ENCODE measurements around the gene GRIN2A.
"Not testable (repeated sequence)": the region's sequence is repeated elsewhere in the genome, so short reads cannot be mapped to it uniquely, and the experiment has no call there.

The GRIN2A gene

DNA sequence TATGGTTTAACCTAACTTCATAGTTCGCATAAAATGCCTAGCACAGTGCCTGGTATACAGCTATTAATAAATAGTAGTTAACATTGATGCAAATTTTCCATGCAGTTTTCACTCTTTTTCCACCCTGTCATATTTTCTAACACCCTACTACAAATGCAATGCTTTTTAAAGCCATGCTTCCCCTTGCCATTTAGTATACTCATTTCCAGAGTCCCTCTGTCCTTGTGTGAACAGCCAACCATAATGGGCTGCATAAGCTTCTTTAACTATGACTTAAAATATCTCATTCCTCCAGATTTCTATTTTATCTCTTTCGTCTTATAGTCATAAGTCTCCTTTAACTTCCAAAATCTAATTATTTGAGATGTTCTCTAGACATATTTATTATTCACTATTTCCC is 284.1 kb downstream of the GRIN2A start:
- DNase-seq (ENCODE audit: extremely low spot score), result no peak
- TF ChIP-seq, protein P1, sequence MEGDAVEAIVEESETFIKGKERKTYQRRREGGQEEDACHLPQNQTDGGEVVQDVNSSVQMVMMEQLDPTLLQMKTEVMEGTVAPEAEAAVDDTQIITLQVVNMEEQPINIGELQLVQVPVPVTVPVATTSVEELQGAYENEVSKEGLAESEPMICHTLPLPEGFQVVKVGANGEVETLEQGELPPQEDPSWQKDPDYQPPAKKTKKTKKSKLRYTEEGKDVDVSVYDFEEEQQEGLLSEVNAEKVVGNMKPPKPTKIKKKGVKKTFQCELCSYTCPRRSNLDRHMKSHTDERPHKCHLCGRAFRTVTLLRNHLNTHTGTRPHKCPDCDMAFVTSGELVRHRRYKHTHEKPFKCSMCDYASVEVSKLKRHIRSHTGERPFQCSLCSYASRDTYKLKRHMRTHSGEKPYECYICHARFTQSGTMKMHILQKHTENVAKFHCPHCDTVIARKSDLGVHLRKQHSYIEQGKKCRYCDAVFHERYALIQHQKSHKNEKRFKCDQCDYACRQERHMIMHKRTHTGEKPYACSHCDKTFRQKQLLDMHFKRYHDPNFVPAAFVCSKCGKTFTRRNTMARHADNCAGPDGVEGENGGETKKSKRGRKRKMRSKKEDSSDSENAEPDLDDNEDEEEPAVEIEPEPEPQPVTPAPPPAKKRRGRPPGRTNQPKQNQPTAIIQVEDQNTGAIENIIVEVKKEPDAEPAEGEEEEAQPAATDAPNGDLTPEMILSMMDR (IDR thresholded peaks at IDR 0.05; ENCODE audit: control extremely low read depth, extremely low read depth, low read depth, missing control alignments), result no peak
- CTCF ChIA-PET, result interaction anchor here (1.4 kb wide), 1 partner anchor 33 kb away, joined by 4 read pairs; no protein-coding TSS in a partner anchor
- POLR2A ChIA-PET, result no interaction called here

DNA sequence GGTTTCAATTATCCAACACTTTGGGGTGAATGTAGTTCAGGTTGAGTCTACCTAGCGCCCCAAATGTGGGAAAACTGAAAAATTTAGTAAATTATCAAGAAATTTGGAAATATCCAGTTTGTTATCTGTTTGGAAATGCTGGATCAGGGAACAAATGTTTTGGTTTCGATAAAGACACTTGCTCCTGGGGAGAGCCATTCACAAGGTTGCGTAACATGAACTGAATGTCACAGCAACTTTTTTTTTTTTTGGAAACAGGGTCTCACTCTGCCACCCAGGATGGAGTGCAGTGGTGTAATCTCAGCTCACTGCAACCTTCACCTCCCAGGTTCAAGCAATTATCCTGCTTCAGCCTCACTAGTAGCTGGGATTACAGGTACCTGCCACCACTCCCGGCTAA is 286.4 kb downstream of the GRIN2A start:
- ChIA-PET CTCF (no interaction called here), POLR2A (no interaction called here)
- TF ChIP-seq, protein P1 (IDR thresholded peaks at IDR 0.05; ENCODE audit: control extremely low read depth, extremely low read depth, low read depth, missing control alignments), result no peak
- DNase-seq (ENCODE audit: extremely low spot score), result no peak

DNA sequence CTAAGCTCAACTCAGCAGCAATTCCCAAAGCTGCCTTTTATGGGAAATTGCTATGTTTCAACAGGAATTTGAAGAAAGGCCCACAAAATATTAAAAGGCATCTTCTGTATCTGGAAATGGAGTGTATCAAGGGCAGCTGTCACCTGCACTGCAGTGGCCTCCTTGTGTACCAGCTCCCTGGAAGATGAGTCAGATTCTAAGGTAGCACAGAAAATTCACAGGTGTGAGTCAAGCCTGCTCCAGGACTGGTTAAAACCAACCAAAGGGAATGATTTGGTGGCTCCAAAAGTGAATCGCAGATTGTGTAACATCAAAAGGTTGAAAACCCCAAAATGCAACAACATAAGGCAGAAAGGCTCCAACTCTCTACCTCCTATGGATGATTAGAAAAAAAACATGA is 296.4 kb downstream of the GRIN2A start:
- DNase-seq (ENCODE audit: extremely low spot score), result no peak
- ChIA-PET POLR2A (no interaction called here), CTCF (interaction anchor here (2.7 kb wide), 1 partner anchor 12 kb away, joined by 13 read pairs; no protein-coding TSS in a partner anchor)
- TF ChIP-seq, protein P1 (IDR thresholded peaks at IDR 0.05; ENCODE audit: control extremely low read depth, extremely low read depth, low read depth, missing control alignments), result no peak

DNA sequence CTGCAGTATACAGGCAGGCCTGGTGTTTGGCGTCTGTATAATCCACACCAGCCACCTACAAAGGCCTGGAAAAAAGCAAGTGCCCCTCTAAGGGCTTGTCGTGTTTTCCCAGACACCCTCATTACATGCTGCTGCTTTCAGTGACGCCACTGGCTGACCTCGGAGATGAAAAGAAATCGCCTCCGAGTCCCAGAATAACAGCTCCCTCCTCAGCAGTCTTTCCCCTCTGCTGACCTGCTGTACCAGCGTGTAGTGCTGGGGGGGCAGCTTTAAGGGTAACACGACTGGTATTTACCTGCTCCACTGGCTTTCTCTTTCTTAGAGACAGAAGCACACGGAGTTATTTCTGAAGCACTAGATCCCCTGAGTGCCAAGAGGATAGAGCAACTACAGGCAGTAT is 296.8 kb downstream of the GRIN2A start:
- TF ChIP-seq, protein P1 (IDR thresholded peaks at IDR 0.05; ENCODE audit: control extremely low read depth, extremely low read depth, low read depth, missing control alignments), result no peak
- ChIA-PET CTCF (interaction anchor here (2.7 kb wide), 1 partner anchor 12 kb away, joined by 13 read pairs; no protein-coding TSS in a partner anchor), POLR2A (no interaction called here)
- DNase-seq (ENCODE audit: extremely low spot score), result no peak

DNA sequence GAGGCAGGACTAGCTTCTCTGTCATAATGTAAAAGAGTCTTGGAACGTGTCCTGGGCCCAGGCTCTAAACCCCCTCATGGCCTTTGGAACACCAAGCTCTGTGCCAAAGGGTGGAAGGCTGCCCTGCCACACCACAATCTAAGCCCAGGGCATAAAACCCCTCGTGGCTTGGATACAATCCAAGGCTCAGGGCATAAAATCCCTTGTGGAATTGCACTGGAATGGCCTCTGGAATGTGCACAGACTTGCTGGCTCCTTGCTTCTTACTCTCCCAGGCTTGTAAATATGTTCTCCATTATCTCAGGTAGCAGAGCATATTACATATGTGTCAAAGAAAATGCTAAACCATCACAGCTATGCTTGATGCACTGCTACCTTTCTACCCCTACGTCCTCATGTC is 306.2 kb downstream of the GRIN2A start:
- POLR2A ChIA-PET; DNase-seq (ENCODE audit: extremely low spot score): not testable (repeated sequence)
- CTCF ChIA-PET, result interaction anchor here (1.5 kb wide), 1 partner anchor 39 kb away, joined by 3 read pairs; no protein-coding TSS in a partner anchor

DNA sequence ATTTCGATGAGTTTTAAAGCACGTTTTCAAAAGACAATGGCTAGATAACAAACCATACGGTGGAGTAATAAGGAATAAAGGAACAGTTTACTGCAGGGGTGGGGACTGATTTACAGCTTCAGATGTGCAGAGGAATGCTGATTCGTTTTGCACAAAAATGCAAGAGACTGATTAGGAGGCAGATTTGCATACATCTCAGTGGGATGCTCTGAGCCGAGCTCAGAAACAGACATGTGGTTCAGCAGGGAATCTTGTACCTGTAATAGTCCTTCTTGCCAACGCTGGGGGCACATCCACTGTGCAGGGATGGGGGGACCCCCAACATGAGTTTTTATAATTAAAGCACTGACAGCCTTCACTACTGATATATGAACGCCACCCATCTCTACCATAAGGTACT is 308.0 kb downstream of the GRIN2A start:
- TF ChIP-seq, protein P1 (IDR thresholded peaks at IDR 0.05; ENCODE audit: control extremely low read depth, extremely low read depth, low read depth, missing control alignments), result no peak
- ChIA-PET CTCF (interaction anchor here (3.3 kb wide), 1 partner anchor 10 kb away, joined by 13 read pairs; no protein-coding TSS in a partner anchor), POLR2A (no interaction called here)
- DNase-seq (ENCODE audit: extremely low spot score), result no peak

DNA sequence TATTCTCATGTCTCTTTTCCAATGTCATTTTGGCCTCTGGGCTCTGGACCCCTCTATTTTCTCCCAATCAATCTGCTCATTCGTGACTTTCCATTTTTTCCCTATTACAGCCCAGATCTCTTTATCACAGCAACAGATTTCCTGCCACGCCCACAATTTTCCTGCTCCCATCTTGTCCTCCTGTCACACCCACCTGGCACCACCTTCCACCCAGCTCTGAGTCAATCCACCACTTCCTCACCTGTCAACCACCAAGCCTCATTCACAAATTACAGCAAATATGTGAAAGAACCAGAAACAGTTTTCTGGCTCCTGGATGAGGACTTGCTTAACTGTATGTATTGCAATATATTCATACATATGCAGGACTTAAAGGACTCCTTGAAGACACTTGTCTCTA is 311.3 kb downstream of the GRIN2A start:
- DNase-seq (ENCODE audit: extremely low spot score), result no peak
- CTCF ChIA-PET, result no interaction called here
- TF ChIP-seq, protein P1 (IDR thresholded peaks at IDR 0.05; ENCODE audit: control extremely low read depth, extremely low read depth, low read depth, missing control alignments), result no peak
- POLR2A ChIA-PET, result no interaction called here
